GDM1 (cell line): Measurements from ENCODE around the gene STARD9.
"Not testable (repeated sequence)": the region's sequence is repeated elsewhere in the genome, so short reads cannot be mapped to it uniquely, and the experiment has no call there.

Source experiments
- DNase-seq: peaks from one replicate; lab custom pipeline; 2025; lab: John Stamatoyannopoulos, UW

STARD9 gene

DNA sequence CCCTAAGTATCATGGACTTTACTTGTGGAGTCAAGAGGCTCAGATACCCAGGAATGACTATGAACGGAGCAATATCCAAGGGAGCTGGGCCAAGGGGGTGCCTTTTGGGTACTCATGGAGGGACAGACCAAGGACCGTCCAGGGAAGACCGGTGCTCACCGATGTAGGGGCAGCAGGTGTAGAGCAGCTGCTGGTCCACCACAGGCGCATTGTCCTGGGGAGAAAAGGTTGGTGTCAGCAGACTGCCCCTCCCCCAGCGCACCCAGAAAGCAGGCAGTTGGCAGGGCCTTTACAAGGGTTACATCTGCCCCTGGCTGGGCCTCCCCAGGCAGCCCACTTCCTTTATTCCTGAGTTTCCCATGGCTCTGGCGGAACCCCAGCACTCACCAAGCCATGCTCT, 154.0 kb downstream of the STARD9 start:
- no peak for DNase-seq

GRCh38 chr15:42730135-42730534, 154.7 kb downstream of the STARD9 start:
- DNase-seq, result no peak

- no peak for DNase-seq
Measured at GRCh38 chr15:42730536-42730935, 155.1 kb downstream of the STARD9 start.

- no peak for DNase-seq
Measured at GRCh38 chr15:42731461-42731860, 156.1 kb downstream of the STARD9 start.

- no peak for DNase-seq
Measured at GRCh38 chr15:42732095-42732827, 156.9 kb downstream of the STARD9 start.

GRCh38 chr15:42733027-42733426, 157.6 kb downstream of the STARD9 start:
- DNase-seq, result no peak

DNA sequence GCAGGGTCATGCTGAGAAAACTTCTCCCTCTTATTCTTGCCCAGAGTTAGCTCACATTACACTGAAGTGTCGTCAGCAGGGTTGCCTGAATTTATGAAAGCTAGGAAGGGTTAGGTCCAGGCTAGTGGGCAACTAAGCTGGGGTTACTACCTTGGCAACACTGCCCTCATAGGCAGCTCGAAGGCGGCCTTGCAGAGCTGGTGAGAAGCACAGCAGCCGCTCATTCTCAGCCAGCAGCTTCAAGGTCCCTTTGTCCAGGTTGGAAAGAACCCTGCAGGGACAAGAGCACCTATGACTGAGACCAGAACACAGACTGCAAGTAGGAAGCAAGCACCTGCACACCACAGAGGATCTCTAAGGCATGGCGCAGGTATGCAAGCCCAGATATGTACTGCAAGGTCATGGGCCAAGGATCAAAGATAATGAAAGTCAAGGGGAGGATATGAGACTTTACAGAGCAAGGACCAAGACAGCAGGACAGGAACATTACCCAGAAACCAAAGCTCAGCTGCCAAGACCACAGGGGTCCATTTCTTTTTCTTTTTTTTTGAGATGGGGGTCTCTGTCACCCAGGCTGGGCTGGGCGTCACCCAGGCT, 158.8 kb downstream of the STARD9 start:
- no peak for DNase-seq

DNA sequence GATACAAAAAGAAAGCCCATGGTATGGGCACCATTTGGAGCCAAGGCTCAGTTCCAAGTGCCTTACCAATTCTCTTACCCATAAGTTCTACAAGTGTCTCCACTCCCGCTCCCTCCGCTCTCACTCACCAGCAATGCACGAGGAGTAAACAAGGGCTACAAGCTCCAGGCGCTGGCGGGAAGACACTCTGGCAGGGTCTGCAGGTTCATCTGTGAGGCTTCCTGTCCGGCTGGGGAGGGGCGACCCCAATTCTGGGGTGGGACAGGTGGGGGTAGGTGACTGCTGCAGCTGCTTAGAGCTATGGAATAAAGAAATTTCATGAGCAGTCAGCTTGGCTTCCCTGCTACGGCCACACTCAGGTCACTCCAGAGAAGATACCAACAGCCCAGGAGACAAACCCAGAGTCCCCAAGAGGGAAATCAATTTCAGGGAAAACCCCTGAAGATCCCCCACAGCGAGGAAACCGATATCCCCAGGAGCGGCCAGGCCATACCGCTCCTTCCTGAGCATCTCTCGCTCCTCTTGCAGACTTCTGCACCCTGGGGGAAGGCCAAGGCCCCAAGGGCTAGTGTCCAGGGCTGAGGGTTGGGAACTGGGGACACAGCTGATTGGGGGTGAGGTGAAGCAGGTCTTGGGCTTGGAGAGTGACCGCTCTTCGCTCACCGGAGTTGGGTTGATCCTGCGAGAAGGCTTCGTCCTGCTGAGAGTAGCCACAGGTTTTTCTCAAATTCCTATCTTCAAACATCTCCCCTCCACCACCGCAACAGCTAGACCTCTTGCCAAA, 160.2 kb downstream of the STARD9 start:
- no peak for DNase-seq

DNA sequence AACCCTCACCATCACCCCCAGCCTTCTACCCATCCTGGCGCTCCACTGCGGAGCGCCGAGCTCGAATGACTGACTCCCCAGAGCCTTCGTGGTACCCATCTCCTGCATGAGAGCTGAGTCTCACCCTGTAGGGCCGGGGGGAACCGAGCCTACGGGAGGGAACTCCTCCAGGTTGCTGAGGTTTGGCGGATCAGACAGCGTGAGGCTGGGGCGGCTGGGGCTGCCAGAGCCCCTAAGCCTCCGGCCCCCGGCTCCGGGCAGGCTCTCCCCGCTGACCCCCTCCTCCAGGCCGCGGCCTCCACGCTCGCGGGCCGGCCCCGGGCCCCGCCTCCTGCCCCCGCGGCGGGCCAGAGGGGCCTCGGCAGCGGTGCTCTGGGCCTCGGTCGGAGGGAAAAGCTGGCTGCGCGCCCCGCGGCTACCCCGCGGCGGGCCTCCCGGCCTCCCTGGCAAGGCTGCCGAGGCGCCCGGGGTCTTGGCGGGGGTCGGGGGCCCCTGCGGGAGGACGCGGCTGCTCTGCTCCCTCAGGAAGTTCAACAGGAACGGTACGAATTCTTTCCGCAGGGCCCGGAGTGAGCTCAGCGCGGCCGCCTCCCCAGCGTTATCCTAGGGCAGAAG, 160.9 kb downstream of the STARD9 start:
- DNase-seq, result no peak

DNA sequence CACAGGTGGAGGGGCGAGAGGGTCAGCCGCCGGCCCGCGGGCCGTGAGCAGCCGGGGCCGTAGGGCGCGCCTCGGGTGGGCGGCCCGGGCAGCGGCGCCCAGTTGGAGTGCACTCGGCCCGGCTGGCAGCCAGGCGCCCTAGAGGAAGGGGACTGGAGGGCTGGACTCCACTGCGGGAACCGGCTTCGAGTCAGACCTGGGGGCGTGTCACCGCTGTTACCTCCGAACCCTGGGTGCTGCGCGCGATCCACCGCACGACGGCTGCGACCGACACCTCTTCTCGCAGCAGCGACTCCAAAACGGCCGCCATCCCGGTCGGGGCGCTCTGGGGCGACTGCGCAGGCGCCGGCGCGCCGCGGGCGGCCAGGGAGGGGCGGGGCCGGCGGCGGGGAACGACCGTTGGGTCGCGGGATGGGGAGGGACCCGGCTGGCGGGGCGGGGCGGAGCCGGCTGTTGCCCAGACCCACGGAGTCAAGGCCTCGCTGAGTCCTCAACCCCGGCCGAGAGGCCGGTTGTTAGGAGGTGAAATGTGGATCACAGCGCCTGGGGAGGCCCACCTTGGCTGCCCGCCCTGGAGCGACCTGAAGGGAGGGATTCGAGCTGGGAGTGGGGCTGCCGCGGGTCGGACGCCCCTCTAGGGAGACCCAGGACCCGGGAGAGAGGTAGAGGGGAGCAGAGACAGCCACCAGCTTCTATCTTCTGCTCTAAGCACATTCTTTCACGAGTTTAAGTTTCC, 161.6 kb downstream of the STARD9 start, which contains the start of gene CDAN1:
Gene CDAN1 (minus strand): TSS at position 336 of the 736 bp plus-strand sequence. CDS start 26 bp downstream, at position 310.
- DNase-seq, result peak; percentile 81

DNA sequence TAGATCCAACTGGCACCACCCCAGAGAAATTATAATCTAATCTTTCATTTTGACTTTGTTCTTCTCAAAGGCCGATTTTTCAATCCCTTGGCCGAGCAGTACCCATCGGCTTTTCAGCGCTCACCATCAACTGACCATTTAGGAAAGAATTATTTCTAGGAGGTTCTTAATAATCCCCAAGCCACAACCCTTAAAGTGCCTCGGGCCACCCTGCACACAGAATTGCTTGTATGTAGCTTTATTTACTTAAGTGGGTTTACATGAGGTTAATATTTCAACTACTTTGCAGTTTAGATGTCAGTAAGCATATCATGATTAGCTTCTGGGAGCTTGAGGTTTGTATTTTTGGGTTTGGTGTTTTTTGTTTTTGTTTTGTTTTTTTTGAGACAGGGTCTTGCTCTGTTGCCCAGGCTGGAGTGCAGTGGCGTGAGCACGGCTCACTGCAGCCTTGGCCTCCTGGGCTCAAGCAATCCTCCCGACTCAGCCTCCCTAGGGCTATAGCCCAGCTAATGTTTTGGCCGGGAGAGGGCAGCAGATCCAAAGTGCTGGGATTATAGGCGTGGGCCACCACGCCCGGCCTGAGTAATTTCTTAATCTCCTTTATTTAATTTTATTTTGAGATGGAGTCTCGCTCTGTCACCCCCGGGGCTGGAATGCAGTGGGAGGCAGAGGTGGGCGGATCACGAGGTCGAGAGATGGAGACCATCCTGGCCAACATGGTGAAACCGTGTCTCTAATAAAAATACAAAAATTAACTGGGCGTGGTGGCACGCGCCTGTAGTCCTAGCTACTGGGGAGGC, 162.3 kb downstream of the STARD9 start:
- DNase-seq, result no peak

- DNase-seq, result no peak
Measured at GRCh38 chr15:42741710-42742109, 166.3 kb downstream of the STARD9 start.

DNA sequence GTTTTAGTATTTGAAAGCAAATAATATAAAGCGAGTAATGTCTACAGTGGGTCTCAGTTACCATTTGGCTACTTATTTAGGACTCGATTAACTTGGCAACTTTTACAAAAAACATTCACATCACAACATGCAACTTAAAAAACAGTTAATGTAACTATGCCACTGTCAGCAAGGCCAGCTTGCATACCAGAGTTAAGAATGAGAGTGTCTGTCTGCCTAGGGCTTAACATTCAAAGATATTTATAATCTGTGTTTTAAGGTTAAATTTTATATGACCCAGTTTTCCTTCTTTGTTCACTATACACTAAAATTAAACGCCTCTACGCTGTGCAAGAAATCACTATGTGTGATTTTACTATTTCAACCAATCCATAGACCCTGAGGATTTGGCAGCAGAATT, 166.7 kb downstream of the STARD9 start:
- no peak for DNase-seq

DNA sequence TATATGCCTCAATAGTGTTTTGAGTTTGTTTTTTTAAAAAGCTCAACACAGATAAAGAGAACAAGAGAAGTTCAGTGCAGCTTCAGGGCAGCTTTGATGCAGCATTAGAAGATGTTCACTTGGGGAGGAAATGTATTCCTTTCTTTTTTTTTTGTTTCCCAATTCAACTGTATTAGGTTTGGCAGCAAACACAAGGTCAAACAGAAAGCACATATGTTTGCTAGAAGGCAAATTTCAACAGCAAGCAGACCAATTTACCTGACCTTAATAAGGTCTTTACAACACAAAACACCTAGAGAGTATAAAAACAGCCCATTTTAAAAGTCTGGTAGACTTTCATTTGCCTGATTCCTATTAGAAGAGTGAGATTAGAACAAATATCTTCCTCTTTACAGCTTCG, 168.8 kb downstream of the STARD9 start:
- DNase-seq, result no peak

DNA sequence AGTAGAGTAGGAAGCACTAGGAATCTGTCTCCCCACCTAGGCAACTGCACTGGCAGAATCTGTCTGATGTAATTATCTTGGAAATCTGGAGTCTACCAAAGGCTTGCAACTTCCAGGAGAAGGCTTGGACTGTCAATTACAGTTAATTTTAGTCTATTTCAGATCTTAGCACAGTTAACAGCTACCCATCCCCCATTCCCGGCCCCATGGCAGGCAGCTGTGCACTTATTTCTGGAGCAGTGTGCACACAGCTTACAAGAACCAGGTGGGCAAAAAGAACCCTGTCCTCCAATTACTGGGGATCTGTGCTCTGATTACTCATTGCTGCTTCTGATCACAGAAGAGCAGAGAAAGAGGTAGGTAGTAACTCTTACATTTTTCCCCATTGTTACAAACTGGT, 173.9 kb downstream of the STARD9 start:
- no peak for DNase-seq

GRCh38 chr15:42750306-42750705, 174.9 kb downstream of the STARD9 start:
- no peak for DNase-seq

- DNase-seq, result no peak
Measured at GRCh38 chr15:42759093-42759492, 183.7 kb downstream of the STARD9 start.

- DNase-seq, result no peak
Measured at GRCh38 chr15:42760759-42761158, 185.4 kb downstream of the STARD9 start.

GRCh38 chr15:42761813-42762212, 186.4 kb downstream of the STARD9 start:
- not testable (repeated sequence) for DNase-seq

GRCh38 chr15:42764154-42764731, 188.8 kb downstream of the STARD9 start:
- DNase-seq, result not testable (repeated sequence)

GRCh38 chr15:42766109-42766508, 190.7 kb downstream of the STARD9 start:
- not testable (repeated sequence) for DNase-seq
